Measurements from ENCODE around the gene HOXD4.

Gene HOXD4

GRCh38 chr2:176160986-176161824 is 9.9 kb downstream of the HOXD4 start:
- no peak for DNase-seq (ENCODE audit: low spot score)
- TF ChIP-seq CTCF (IDR thresholded peaks at IDR 0.05; ENCODE audit: extremely low read depth, insufficient read depth, missing control alignments), result no peak
- in situ Hi-C loops (cut with MboI; ENCODE audit: low pct_unique_long_range_greater_than_20kb, low sequenced_read_pairs, unreplicated experiment), result no loop called here

GRCh38 chr2:176161825-176162626 is 10.7 kb downstream of the HOXD4 start:
- TF ChIP-seq CTCF (IDR thresholded peaks at IDR 0.05; ENCODE audit: extremely low read depth, insufficient read depth, missing control alignments), result no peak
- no peak for DNase-seq (ENCODE audit: low spot score)
- in situ Hi-C loops (cut with MboI; ENCODE audit: low pct_unique_long_range_greater_than_20kb, low sequenced_read_pairs, unreplicated experiment), result no loop called here

- no peak for DNase-seq (ENCODE audit: low spot score)
- no peak for TF ChIP-seq CTCF (IDR thresholded peaks at IDR 0.05; ENCODE audit: extremely low read depth, insufficient read depth, missing control alignments)
- in situ Hi-C loops (cut with MboI; ENCODE audit: low pct_unique_long_range_greater_than_20kb, low sequenced_read_pairs, unreplicated experiment), result no loop called here
These were observed 11.7 kb downstream of the HOXD4 start for GRCh38 chr2:176162911-176163671.

- no peak for TF ChIP-seq CTCF (IDR thresholded peaks at IDR 0.05; ENCODE audit: extremely low read depth, insufficient read depth, missing control alignments)
- in situ Hi-C loops (cut with MboI; ENCODE audit: low pct_unique_long_range_greater_than_20kb, low sequenced_read_pairs, unreplicated experiment), result no loop called here
- no peak for DNase-seq (ENCODE audit: low spot score)
These were observed 12.3 kb downstream of the HOXD4 start for GRCh38 chr2:176163672-176164056.

GRCh38 chr2:176164201-176164600 is 12.9 kb downstream of the HOXD4 start:
- DNase-seq (ENCODE audit: low spot score), result no peak
- in situ Hi-C loops (cut with MboI; ENCODE audit: low pct_unique_long_range_greater_than_20kb, low sequenced_read_pairs, unreplicated experiment), result no loop called here
- no peak for TF ChIP-seq CTCF (IDR thresholded peaks at IDR 0.05; ENCODE audit: extremely low read depth, insufficient read depth, missing control alignments)

GRCh38 chr2:176164611-176165369 is 13.4 kb downstream of the HOXD4 start:
- in situ Hi-C loops (cut with MboI; ENCODE audit: low pct_unique_long_range_greater_than_20kb, low sequenced_read_pairs, unreplicated experiment), result no loop called here
- no peak for TF ChIP-seq CTCF (IDR thresholded peaks at IDR 0.05; ENCODE audit: extremely low read depth, insufficient read depth, missing control alignments)
- no peak for DNase-seq (ENCODE audit: low spot score)
